ENCODE results near the gene TIMM8A.
"Not testable (repeated sequence)": the region's sequence is repeated elsewhere in the genome, so short reads cannot be mapped to it uniquely, and the experiment has no call there.

DNA sequence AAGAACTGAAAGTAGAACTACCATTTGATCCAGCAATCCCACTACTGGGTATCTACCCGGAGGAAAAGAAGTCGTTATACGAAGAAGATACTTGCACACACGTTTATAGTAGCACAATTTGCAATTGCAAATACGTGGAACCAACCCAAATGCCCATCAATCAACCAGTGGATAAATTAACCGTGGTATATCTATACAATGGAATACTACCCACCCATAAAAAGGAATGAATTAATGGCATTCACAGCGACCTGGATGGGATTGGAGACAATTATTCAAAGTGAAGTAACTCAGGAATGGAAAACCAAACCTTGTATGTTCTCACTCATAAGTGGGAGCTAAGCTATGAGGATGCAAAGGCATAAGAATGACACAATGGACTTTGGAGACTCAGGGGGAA lies 14.2 kb downstream of the TIMM8A start:
- TF ChIP-seq POLR2A (IDR thresholded peaks at IDR 0.05; ENCODE audit: low read length); GATA1 (IDR thresholded peaks at IDR 0.05; ENCODE audit: low read depth, low read length): not testable (repeated sequence)

Data from erythroblast (primary cell).